ENCODE data around the gene FAM76A. TPM values are rescaled to one million over a fixed set of nuclear protein-coding genes. Genes with fewer than 3 reads are reported as not detected.

FAM76A gene
- total and polyA plus RNA-seq, 9 donors: 6.0 to 20.3 (median 13.2) TPM

GRCh38 chr1:27763358-27763757, 37.6 kb downstream of the FAM76A start:
- 94 to 98% (median 96%) methylated on average over 4 of the region's 4 CpGs for WGBS, 3 donors
- no peaks in the 10 kb centered on the region for H3K36me3 ChIP-seq
- TF ChIP-seq POLR2A (IDR thresholded peaks at IDR 0.05): no peak
- no peak for TF ChIP-seq CTCF (IDR thresholded peaks at IDR 0.05)
- no peak for TF ChIP-seq EP300 (IDR thresholded peaks at IDR 0.05)

GRCh38 chr1:27770293-27770830, 44.6 kb downstream of the FAM76A start:
- TF ChIP-seq POLR2A (IDR thresholded peaks at IDR 0.05): no peak
- Histone ChIP-seq H3K27me3 (no peaks in the 10 kb centered on the region), H3K4me1 (ENCODE audit: insufficient read depth) (peaks cover 3% of the 10 kb centered on the region), H3K27ac (no peak overlapping the region), H3K36me3 (no peaks in the 10 kb centered on the region), H3K4me3 (no peak overlapping the region), H3K9me3 (no peaks in the 10 kb centered on the region)
- intact Hi-C loops (cut with DNase I): no loop called here
- no peak for DNase-seq
- WGBS, 3 donors: 39 to 44% (median 43%) methylated on average over 2 of the region's 2 CpGs

More at GRCh38 chr1:27763358-27763757, 37.6 kb downstream of the FAM76A start:
- intact Hi-C loops (cut with DNase I): no loop called here
- no peak for DNase-seq
- Histone ChIP-seq H3K27me3 (no peaks in the 10 kb centered on the region), H3K4me3 (no peak overlapping the region), H3K27ac (no peak overlapping the region), H3K9me3 (no peaks in the 10 kb centered on the region), H3K4me1 (ENCODE audit: insufficient read depth) (no peaks in the 10 kb centered on the region)

GRCh38 chr1:27772036-27772931, 46.5 kb downstream of the FAM76A start:
- Histone ChIP-seq H3K9me3 (no peaks in the 10 kb centered on the region), H3K27ac (peak overlapping the region in 1 of 2 donors; percentile 55), H3K27me3 (no peaks in the 10 kb centered on the region), H3K4me1 (ENCODE audit: insufficient read depth) (peaks cover 3% of the 10 kb centered on the region), H3K36me3 (no peaks in the 10 kb centered on the region), H3K4me3 (peak overlapping the region; percentile 97)
- DNase-seq: no peak
- whole genome bisulfite sequencing, 3 donors: 17 to 24% (median 20%) methylated on average over 18 of the region's 18 CpGs
- intact Hi-C loops (cut with DNase I): no loop called here
- TF ChIP-seq EP300 (IDR thresholded peaks at IDR 0.05): no peak
- no peak for TF ChIP-seq POLR2A (IDR thresholded peaks at IDR 0.05)
- no peak for TF ChIP-seq CTCF (IDR thresholded peaks at IDR 0.05)

GRCh38 chr1:27772932-27773825, 47.4 kb downstream of the FAM76A start, which contains the start of gene STX12:
Gene STX12 (plus strand): TSS chr1:27773219. CDS start chr1:27773308, 89 bp downstream.
- peaks cover 3% of the 10 kb centered on the region for H3K4me1 ChIP-seq (ENCODE audit: insufficient read depth)
- H3K4me3 ChIP-seq: peak within 1 kb of the TSS; percentile 97
- TF ChIP-seq EP300 (IDR thresholded peaks at IDR 0.05) (no peak), POLR2A (IDR thresholded peaks at IDR 0.05) (peak; percentile 88)
- no peaks in the 10 kb centered on the region for H3K9me3 ChIP-seq
- H3K27me3 ChIP-seq: no peaks in the 10 kb centered on the region
- H3K27ac ChIP-seq: peak within 1 kb of the TSS; percentile 55 to 74
- WGBS, 3 donors: 0 to 1% (median 0%) methylated on average over 54 to 58 of the region's 58 CpGs
- intact Hi-C loops (cut with DNase I): loop anchor here in 1 of 4 donors (1.0 kb wide), 1 partner anchor 48 kb away; the partner anchor contains the start of gene FAM76A
- no peaks in the 10 kb centered on the region for H3K36me3 ChIP-seq
- peak; percentile 98 to 99 (median 98) for DNase-seq

Measured in ovary (tissue), 9 donors.